Stimulated activated CD4-positive, alpha-beta T cell treated with anti-CD3 and anti-CD28 coated beads, Interleukin-15, amount 100 ng/mL, for 24 hours (primary cell): ENCODE measurements around the gene LZTR1.

Experiments used
- DNase-seq: peaks from one replicate; pipeline ENCODE4 v3.0.0-alpha.2; 2020

The LZTR1 gene

GRCh38 chr22:20983081-20983771 is 1.1 kb downstream of the LZTR1 start:
- DNase-seq, result no peak

DNA sequence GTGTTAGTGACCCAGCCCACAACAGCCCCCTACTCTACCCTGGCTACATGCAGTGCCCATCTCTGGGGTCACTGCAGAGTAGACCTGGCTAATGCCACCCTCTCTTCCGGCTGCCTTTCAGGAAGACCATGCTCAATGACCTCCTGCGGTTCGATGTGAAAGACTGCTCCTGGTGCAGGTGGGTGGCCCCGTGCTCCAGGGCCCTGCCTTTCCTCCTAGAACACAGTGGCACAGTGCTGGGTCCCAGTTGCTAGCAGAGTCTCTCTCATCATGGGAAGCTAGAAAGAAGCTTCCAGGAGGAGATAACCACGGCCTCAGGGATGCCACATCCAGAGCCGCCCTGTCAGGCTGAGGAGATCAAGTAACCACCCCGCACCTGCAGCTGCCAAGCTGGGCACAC is 3.6 kb downstream of the LZTR1 start:
- DNase-seq, result no peak

DNA sequence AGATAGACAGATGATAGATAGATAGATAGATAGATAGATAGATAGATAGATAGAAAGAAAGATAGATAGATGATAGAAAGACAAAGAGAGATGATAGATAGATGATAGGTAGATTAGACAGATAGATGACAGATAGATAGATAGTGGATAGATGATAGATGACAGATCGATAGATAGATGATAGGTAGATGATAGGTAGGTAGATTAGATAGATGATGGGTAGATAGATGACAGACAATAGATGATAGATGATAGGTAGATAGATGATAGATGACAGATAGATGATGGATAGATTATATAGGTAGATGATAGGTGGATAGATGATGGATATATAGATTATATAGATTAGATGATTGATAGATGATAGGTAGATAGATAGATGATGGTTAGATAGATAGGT is 4.3 kb downstream of the LZTR1 start:
- DNase-seq, result no peak

- no peak for DNase-seq
Observed at GRCh38 chr22:20987375-20987774, 5.3 kb downstream of the LZTR1 start.

DNA sequence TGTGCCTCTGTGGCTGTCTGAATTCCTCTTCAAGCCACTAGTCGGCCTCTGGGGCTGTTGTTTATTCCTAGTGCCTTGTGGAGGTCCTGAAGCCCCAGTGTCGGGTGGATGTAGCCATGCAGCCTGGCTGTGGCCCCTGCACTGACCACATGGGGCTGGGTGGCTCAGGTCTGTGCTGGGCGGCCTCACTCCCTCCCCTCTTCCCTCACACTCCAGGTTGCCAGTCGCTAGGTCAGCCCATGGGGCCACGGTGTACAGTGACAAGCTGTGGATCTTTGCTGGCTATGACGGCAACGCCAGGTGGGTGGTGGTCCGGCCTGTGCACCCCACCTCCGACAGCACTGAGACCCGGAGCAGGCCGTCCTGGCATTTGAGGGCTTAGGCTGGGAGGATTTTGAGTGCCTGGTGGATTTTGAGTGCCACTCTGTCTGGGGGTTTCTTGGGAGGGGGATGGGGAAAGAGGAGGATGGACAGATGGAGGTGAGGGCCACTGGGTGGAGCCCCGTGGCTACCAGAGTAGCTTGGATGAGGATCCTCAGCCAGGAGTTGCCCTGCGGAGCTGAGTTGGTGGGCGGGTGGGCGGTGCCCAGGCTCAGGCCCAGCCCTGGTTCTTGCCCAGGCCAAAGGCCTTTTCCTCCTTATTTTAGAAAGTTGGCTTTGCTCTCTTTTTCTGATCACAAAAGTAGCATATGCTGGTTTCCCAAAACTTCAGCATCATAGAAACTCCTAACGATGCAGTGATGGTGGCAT is 6.7 kb downstream of the LZTR1 start:
- DNase-seq, result no peak

- no peak for DNase-seq
Observed at GRCh38 chr22:20989323-20990138, 7.4 kb downstream of the LZTR1 start.

DNA sequence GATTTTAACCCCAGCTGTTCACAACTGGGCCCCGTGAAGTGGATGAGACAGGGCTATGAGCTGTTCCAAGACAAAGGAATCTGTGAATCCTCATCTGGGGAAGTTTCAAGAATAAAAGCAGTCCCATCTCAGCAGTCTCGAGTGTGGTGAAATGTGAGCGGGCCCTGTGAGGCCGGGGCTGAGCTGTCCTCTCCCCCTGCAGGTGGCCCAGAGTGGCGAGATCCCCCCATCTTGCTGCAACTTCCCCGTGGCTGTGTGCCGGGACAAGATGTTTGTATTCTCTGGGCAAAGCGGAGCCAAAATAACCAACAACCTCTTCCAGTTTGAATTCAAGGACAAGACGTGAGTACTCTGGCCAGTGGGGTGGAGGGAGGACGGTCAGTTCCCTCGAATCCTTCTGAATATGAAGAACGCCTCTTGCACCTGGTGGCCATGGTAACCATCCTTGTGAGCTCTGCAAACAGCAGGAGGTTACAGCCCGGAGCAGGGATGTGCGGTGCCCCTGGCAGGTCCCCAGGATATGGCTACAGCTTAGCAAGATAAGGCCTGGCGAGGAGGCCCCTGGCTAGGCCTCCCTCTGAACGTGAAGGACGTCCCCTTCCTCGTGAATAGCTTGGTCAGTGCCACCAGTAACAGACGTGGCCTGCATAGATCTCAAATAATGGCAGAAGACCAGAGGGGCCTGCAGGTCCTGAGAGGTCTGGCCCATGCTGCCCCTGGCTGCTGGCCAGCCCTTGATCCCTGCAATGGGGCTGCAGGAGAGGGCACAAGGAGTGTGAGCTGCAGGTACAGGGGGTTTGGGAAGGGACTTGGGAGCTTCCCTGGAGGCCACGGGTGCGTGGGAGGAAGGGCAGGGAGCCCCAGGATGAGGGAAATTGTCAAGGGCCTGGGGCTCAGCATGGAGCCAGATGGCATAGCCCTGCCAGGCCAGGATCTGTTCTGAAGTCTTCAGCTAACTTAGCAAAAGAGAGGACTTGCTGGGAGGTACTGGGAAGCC is 8.4 kb downstream of the LZTR1 start:
- no peak for DNase-seq

DNA sequence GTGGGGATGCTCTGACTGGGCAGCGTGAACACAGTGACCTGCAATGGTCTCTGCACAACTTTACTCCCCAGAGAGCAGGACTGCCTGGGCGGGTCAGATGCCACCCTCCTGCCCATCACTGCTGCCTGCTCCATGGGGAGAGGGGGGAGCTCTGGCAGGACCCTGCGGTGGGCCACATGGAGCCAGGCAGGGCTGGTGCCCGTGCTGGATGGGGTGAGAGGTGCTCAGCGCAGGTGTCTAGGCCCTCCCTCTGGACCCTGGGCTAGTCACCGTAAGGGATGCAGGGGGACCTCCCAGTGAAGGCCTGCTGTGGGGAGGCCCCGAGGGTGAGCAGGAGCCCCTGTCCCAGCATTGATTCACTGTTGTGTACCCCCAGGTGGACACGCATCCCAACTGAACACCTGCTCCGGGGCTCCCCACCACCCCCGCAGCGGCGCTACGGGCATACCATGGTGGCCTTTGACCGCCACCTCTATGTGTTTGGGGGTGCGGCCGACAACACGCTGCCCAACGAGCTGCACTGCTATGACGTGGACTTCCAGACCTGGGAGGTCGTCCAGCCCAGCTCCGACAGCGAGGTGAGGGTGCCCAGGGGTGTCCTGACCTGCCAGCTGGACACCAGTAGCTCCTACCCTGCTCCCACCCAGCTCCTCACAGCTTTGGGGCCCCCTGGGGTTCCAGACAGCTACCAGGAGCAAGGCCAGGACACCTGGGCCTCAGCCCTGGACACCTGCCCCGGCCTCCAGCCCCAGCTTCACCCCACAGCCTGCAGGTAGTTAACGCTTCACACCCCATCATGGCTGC is 9.4 kb downstream of the LZTR1 start:
- no peak for DNase-seq

- DNase-seq, result no peak
Observed at GRCh38 chr22:20992056-20992442, 10.0 kb downstream of the LZTR1 start.

GRCh38 chr22:20992456-20993303 is 10.6 kb downstream of the LZTR1 start:
- DNase-seq, result no peak

DNA sequence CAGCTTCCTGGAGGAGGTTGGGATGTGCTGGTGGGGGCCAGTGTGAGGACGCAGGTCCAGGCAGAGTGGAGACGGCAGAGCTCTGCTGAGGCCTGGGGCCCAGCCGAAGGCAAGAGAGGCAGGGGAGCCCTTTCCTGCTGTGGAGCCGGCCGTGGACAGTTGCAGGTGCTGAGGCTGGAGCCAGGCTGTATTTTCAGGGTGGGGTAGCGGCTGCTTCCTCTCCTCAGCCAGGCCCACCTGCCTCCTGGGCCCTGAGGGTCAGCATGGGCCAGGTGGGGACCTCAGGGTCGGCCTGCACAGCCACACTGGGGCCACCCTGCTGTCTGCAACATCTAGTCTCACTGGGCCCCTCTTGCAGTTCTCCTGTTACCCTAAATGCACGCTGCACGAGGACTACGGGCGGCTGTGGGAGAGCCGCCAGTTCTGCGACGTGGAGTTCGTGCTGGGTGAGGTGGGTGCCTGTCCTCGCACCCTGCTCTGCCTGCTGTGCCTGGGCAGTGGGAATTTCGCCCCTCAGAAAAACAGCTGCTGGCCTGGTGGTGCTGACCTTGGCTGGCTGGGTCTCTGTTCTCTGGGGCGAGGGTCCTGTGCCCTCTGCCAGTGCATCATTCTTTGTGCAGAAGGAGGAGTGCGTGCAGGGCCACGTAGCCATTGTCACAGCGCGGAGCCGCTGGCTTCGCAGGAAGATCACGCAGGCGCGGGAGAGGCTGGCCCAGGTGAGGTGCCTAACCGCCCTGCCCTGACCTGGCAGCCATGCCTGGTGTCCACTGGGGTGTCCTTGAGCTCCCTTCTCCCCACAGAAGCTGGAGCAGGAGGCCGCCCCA is 11.4 kb downstream of the LZTR1 start:
- DNase-seq, result no peak

DNA sequence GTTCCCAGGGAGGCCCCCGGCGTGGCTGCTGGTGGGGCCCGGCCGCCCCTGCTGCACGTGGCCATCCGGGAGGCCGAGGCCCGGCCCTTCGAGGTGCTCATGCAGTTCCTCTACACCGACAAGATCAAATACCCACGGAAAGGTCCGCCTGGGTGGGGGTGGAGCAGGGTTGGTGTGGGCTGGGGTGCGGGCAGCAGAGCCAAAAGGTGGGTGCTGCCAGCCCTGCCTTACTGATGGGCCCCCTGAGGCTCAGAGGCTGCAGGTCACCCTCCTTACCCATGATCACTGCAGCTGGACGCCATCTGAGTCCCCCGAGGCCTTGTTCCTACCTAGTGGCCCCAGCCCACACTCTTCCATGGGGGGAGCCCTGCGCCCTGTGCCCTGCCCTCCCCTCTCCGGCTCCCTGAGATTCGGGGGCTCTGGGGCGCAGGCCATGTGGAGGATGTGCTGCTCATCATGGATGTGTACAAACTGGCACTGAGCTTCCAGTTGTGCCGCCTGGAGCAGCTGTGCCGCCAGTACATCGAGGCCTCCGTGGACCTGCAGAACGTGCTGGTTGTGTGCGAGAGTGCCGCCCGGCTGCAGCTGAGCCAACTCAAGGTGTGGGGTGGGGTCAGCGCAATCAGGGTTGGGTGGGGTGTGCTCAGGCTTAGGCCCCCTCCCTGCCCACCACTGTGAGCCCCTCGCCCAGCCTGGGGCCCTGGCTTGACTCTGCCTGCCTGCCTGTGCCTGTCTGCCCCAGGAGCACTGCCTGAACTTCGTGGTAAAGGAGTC is 12.2 kb downstream of the LZTR1 start:
- DNase-seq, result no peak

DNA sequence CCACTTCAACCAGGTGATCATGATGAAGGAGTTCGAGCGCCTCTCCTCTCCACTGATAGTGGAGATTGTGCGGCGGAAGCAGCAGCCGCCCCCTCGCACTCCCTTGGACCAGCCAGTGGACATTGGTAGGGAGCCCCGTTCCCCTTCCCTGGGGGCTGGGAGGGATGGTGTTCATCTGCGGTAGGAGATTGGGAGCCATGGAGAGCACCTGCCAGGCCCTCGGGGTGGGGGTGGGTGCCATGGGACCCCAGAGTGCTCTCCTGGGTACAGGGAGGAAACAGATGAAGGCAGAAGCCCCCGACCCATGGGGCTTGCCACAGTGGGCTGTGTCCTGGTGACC is 12.8 kb downstream of the LZTR1 start:
- DNase-seq, result no peak

- DNase-seq, result no peak
Observed at GRCh38 chr22:20995329-20996030, 13.4 kb downstream of the LZTR1 start.

- no peak for DNase-seq
Observed at GRCh38 chr22:20996031-20996410, 13.9 kb downstream of the LZTR1 start.

DNA sequence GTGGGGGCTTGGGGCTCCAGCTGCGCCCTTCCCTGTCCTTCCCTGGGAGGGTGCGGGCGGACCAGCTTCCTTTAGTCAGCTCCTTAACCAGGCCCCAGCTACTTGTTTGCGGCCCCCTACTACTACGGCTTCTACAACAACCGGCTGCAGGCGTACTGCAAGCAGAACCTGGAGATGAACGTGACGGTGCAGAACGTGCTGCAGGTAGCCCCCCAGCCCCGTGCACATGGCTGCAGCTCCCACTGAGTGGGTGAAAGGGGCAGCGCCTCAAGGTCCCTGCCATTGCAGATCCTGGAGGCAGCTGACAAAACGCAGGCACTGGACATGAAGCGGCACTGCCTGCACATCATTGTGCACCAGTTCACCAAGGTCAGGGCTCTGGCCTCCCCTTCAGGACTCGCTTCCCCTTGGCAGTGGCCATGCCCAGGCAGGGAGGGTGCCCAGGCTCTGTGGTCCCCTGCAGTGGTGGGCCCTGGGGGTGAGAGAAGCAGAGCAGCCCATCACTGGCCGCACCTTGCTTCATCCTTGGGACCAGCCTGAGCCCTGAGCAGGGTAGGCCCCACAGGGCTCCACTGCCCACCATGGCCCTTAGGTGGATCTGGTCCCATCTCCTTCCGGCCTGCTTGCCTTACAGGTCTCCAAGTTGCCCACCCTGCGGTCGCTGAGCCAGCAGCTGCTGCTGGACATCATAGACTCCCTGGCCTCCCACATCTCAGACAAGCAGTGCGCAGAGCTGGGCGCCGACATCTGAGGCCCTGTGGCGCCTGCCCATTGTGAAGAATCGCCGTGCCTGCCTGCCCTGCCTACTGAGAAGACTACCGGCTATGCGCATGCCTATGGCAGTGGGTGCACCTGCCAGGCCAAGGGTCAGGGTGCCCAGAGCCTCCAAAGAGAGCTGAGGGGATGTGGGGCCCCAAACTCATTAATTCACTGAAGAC is 14.8 kb downstream of the LZTR1 start:
- DNase-seq, result no peak

- DNase-seq, result peak; percentile 17
Observed at GRCh38 chr22:20997536-20998257, 15.6 kb downstream of the LZTR1 start.
